ENCODE results near the gene ZBTB18.

Gene ZBTB18

GRCh38 chr1:244090645-244091044 lies 39.6 kb downstream of the ZBTB18 start:
- no peak for DNase-seq (ENCODE audit: low spot score)

- DNase-seq (ENCODE audit: low spot score), result no peak
Observed at GRCh38 chr1:244092293-244092963, 41.3 kb downstream of the ZBTB18 start.

- no peak for DNase-seq (ENCODE audit: low spot score)
Observed at GRCh38 chr1:244092964-244093638, 42.0 kb downstream of the ZBTB18 start.

GRCh38 chr1:244094880-244095528 lies 43.9 kb downstream of the ZBTB18 start:
- DNase-seq (ENCODE audit: low spot score), result no peak

GRCh38 chr1:244095529-244095911 lies 44.4 kb downstream of the ZBTB18 start:
- no peak for DNase-seq (ENCODE audit: low spot score)

GRCh38 chr1:244096066-244096610 lies 45.1 kb downstream of the ZBTB18 start:
- DNase-seq (ENCODE audit: low spot score), result no peak

GRCh38 chr1:244096691-244097090 lies 45.6 kb downstream of the ZBTB18 start:
- DNase-seq (ENCODE audit: low spot score), result no peak

- no peak for DNase-seq (ENCODE audit: low spot score)
Observed at GRCh38 chr1:244097523-244098405, 46.7 kb downstream of the ZBTB18 start.

GRCh38 chr1:244099258-244099930 lies 48.3 kb downstream of the ZBTB18 start:
- DNase-seq (ENCODE audit: low spot score), result no peak

- no peak for DNase-seq (ENCODE audit: low spot score)
Observed at GRCh38 chr1:244100276-244100675, 49.2 kb downstream of the ZBTB18 start.

GRCh38 chr1:244100704-244101453 lies 49.8 kb downstream of the ZBTB18 start:
- no peak for DNase-seq (ENCODE audit: low spot score)

GRCh38 chr1:244102046-244102445 lies 51.0 kb downstream of the ZBTB18 start:
- DNase-seq (ENCODE audit: low spot score), result no peak

GRCh38 chr1:244102468-244102867 lies 51.4 kb downstream of the ZBTB18 start:
- DNase-seq (ENCODE audit: low spot score), result no peak

GRCh38 chr1:244104309-244105060 lies 53.4 kb downstream of the ZBTB18 start:
- DNase-seq (ENCODE audit: low spot score), result no peak

GRCh38 chr1:244106176-244106575 lies 55.1 kb downstream of the ZBTB18 start:
- no peak for DNase-seq (ENCODE audit: low spot score)

Data from HuH-7.5 (cell line).